Smooth muscle cell of the brain vasculature (primary cell): ENCODE results near the gene GNAS.
"Not testable (repeated sequence)": the region's sequence is repeated elsewhere in the genome, so short reads cannot be mapped to it uniquely, and the experiment has no call there.

Source experiments
- DNase-seq: peaks from one replicate; pipeline ENCODE4 v3.0.0-alpha.2; 2012; ENCODE audit warnings: low read depth, low spot score

The GNAS gene

DNA sequence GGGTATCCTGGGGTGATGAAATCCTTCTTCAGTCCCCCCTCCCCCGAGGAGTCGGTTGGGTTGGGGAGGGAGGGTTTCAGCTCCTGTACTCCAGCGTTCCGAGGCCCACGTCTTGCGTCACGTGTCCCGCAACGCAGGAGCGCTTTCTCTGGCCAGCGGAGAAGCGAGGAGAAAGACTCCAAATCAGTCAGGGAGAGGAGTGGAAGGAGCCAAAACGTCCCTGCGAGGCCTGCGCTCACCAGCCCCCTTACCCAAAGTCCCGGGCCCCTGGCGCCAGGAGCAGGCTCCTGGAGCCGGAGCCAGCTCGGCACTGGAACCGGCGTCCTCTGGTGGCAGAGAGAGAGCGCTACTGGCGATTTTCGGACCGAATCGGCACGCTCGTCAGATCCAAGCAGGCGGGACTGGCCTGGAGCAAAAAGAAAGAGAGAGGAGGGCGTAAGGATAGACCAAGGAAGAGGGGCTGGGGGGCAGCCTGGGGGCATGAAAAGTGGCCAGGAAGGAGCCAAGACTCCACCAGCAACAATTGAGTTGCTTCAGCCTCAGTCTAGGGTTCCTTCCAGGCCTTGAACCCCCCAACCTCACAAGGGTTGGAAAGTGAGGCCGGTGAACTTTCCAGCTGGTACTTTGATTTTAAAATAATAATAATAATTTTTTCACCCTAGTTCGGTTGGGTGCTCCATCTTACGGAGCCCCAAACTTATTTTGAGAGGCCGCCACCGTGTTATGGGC is at the start of gene GNAS:
Gene GNAS, plus strand, starts transcription at position 174 of the 729 bp plus-strand sequence.
- no peak for DNase-seq

DNA sequence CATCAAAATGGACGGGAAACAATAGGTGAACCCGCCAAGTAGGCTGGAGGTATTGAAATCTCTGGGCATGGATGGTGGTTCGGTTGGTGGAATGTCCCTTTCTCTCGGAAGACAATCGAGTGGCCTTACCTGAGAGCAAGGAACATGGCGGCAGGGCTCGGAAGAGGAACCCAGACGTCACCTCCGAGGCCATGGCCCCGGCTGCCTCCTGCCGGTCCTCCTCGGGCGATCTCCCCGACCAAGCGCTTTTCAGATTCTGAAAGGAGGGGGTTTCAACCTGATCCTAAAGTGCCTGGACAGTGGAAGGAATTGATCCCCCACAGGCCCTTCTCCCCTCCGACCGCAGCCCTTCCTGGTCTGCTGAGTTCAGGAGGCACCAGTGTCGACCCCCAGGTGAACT is 49.0 kb upstream of the GNAS start:
- DNase-seq, result no peak

DNA sequence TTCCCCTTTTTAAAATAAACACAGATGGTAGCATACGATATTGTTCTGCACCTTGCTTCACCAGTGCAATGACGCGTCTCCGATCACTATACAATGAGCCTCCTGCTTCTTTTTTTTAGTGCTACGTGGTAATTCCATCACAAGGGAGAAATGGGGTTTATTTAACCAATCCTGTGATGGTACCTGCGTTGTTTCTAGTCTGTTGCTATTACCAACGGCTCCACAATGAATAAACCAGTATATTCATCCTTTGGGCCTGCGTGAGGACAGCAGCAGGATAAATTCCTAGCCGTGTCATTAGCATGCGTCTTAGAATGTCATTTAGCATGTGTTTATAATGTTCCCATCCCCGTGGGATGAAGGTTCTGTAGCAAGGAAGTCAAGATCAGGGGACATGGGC is 44.7 kb upstream of the GNAS start:
- DNase-seq, result no peak

DNA sequence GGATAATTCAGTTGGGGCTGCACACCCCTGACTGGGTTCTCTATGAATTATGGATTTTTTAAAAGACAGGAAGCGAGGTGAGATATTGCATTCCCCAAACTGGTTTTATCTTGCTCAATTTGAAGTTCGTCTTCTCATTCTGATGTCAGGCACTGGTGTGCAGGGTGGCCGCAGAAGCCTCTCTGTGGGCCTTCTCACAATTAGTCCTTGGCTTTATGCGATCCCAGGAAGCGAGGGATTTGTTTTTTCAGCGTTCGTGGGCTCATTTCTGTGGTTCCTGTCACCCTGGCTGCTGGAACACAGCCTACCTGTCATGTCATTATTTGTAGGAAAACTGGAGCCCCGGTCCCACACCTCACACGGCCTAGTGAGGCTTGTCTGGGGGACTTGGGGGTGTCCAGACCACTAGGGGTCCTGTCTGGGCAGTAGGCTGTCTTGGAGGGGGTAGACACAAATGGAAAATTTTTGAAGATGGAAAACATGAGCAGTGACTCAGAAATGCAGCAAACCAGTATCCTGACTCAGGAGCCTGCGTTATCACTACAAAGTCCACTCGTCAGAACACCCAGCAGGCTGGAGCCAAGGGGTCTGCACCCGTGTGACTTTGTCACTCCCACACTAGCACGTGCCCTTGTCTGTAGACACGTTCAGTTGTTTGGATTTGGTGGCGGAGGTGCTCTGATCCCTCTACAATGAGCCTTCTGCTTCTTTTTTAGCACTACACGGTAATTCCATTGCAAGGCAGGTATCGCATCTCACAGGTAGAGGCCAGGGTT is 44.1 kb upstream of the GNAS start:
- DNase-seq, result no peak

DNA sequence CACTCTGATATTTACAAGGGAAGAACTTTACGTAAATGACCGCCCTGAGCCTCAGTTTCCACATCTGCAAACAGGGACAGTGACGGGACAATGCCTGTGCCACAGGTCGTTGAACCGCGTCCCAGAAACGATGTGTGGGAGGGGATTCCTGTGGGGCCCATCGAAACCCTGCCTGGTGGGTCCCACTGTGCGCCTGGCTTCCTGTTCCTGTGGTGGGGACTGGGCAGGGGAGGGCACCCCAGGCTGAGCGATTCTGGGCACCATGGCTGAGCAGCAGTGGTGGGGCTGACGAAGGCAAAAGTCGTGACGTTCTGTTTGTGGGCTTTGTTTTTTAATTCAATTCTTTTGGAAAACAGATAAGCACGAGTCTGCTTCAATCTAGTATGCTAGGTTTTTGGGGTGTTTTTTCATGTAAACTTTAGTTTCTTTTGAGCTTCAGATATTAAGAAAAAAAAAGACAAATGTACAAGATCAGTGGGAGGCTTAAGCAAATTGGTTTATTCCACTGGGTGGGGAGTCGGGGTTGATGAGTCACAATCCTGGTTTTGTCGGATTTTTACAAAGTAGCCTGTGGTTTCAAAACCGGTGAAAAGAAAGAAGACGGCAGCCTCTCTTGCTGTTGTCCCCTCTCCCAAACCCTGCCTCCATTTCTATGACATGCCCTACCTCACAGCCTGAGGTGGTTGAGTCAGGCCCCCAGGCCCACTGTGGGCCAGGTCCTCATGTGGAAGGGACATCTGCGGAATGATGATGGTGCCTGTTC is 42.2 kb upstream of the GNAS start:
- DNase-seq, result no peak

DNA sequence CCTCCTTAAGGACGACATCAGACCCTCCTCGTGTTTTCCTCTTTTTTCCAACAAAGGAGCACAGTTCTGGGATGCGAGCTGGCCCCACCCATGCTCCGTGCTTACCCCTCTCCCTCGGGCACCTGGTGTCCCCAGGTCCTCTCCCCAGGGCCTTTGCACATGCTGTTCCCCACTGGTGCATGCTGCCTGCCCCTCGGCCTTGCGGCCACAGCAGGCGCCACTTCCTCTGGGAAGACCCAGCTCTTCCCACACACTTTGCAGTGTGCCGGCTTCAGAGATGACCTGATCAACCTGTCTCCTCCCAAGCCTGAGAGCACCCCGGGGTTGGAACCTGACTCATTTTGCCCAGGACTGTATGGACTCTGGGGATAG is 41.7 kb upstream of the GNAS start:
- DNase-seq, result no peak

DNA sequence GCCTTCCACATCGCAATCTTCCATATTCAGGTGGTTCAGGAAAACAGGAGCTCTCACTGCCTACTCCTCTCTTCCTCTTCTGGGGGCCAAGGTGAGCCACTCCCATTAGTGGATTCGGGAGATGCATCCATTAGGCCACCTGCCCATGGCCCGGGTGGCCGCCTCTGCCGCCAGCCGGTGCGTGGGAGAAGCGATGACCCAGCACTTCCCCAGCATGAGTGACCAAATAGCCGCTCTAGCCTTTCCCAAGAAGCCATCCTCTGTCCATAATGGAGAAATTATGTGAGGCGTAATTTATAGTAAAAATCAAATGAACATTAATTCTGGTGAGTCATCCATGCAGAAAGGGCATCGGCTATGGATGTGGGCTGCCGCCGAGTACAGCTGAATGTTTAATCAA is 41.2 kb upstream of the GNAS start:
- no peak for DNase-seq

DNA sequence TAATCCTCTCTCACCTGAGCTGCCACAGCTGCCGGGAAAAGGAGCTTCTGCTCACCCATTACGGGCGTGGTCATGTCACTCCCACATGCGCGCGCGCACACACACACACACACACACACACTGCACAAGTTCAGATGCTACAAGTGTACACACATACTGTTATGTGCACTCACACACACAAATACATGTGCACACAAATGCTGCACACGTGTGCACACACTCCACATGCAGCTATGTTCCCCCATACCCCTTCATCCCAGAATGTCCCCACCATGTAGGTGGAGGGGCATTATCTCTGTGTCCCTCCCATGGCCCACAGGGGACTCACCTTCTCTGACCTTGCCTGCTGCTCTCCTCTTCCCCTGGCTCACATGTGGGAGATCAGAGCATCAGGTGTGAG is 39.1 kb upstream of the GNAS start:
- DNase-seq, result no peak

DNA sequence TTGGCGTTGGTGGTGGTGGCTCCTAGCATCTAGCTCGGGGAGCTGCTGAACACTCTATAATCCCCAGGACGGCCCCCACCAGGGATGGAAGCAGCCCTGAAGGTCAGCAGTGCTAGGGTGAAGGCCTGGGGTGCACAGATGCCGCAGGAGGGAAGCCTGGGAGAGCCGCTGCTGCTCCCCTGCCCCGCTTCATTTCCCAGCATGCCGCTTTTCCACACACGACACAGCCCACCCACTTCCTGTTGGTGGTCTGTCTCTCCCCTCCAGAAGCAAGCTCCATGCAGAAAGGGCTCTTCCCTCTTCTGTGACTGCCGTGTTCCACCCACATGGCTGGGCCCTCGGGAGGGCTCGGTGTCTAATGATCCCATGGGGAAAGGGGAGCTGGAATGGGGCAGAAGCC is 37.1 kb upstream of the GNAS start:
- DNase-seq, result no peak

DNA sequence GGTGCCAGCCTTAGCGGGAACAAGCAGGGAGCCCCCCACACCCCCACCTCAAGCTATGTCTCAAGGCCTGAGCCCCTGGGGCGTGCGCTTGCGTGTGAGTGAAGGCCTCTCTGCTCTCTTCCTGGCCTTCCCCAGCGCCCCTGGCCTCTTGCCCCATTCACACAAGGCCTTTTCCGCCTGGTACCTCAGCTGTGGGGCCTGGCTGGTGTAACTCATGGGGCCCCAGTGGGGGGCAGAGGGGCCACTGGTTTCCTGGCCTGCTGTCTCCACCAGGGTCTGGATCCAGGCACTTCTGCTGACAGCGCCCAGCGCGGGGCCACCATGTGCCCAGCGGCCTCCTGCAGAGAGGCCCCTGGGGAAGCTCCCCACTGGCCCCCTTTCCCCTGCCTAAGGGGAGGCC is 36.5 kb upstream of the GNAS start:
- no peak for DNase-seq

DNA sequence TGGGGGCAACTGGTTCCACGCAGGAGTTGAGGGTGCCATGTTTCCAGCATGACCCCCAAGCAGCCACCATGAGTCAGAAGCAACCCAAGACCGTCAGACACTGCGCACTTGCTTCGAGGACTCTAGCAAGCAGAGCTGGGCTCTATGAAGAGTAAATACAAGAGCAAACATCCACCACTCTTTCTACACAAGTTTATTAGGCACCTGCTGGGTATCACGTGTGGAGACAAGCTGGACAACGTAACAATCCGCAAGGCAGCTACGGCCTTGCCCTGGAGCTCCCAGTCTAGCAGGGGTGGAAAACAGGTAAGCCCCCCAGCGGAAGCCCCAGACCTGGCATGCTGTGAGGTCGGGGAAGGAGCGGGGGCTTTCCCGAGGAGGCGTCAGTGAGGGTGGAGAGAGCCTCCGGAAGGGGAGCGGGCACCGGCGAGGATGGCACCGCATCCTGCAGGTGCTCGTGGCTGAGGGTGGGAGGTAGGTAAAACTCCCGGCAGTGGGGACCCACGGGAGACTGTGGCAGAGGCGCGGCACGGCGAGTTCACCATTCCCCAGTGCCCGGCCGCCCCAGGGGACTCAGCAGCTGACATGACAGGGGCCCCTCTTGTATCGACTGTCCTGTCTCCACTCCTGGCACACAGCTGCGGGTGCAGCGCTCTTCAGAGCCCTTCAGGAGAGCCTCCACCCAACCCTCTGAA is 35.4 kb upstream of the GNAS start:
- DNase-seq, result no peak

DNA sequence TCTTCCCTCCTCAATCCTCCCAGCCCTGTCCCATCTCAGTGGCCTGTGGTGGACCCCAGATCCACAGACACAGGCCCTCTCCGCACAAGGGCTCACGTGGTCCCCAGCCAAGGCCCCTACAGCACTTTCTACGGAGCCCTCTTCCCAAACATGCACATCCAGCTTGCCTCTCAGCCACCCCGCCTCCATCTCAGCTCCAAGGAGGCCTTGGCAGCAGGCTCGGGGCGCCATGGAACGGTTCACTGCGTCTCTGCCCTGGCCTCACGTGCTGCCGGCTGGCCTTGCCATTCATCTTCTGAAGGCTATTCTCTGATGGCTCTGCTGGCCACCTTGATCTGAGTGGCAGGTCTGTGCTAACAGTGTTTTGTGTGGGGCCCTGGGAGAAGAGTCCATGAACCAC is 34.8 kb upstream of the GNAS start:
- no peak for DNase-seq

DNA sequence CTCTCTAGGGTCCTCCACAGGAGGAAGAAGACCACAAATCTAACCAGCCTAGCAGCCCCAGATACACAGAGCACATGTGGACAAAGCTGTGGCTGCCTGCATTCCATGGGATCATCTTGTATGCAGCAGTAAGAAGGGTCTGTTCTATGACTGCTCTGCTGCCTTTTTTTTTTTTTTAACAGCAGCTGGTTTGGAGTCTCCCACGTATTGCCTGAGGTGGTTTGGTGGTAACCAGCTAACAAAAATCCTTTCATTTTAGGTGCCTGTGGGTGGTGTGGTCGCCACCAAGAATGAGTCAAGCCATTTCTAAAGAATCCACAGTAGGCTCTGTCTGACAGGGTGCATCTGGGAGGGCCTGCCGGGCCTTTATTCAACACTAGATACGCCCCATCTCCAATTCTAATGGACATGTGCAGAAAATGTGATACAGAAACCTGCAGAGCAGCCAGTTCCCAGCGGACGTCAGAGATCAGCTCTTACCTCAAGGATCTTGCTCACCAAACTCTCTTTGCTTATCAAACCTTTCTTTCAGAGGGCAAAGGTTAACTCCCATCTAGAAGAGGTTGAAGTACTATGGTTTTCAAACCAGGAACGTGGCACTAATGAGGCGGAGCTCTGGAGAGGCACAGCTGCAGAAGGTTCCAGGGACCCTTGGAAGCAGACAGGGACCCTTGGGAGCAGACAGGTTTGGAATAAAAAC is 33.8 kb upstream of the GNAS start:
- DNase-seq, result no peak

DNA sequence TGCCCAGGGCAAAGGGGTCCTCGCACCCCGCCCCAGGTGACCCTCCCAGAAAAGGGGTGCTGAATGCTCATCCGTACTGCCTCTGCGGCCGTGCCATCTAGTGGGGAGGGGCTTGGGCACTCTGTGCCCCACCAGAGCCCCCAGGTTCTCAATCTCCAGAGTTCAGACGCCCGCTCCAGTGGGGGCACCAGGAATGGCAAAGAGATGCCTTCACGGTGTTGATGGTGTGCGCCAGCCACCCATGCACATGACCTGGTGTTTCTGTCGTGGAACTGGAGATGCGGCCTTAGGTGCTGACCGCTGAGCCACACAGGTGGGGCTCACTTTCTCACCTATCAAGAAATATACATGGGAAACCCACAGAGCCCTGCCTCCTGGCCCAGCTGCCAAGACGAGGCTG is 32.6 kb upstream of the GNAS start:
- DNase-seq, result no peak

DNA sequence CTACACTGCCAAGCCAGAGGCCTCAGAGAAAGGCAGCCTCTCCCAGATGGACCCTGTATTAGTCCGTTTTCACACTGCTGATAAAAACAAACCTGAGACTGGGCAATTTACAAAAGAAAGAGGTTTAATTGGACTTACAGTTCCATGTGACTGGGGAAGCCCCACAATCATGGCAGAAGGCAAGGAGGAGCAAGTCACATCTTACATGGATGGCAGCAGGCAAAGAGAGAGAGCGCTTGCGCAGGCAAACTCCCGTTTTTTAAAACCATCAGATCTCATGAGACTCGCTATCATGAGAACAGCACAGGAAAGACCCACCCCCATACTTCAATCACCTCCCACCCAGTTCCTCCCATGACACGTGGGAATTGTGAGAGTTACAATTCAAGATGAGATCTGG is 32.0 kb upstream of the GNAS start:
- DNase-seq, result not testable (repeated sequence)

DNA sequence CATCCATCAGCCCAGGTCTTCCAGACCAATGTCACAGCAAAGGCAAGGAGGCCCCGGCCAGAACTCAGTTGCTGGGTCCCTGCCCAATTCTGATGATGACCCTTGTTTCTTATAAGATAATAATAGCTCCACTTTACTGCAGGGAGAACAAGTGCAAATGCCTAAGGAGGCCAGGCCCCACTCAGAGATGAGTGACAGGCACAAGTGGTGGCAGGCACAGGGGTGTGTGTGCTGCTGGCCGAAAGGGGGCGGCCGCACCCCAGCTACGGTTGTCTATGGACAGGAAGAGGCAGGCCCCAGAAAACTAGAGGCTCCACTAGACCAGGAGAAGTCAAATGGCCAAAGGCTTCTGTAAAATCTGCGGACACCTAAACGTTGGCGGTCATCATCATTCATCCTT is 30.4 kb upstream of the GNAS start:
- DNase-seq, result no peak

DNA sequence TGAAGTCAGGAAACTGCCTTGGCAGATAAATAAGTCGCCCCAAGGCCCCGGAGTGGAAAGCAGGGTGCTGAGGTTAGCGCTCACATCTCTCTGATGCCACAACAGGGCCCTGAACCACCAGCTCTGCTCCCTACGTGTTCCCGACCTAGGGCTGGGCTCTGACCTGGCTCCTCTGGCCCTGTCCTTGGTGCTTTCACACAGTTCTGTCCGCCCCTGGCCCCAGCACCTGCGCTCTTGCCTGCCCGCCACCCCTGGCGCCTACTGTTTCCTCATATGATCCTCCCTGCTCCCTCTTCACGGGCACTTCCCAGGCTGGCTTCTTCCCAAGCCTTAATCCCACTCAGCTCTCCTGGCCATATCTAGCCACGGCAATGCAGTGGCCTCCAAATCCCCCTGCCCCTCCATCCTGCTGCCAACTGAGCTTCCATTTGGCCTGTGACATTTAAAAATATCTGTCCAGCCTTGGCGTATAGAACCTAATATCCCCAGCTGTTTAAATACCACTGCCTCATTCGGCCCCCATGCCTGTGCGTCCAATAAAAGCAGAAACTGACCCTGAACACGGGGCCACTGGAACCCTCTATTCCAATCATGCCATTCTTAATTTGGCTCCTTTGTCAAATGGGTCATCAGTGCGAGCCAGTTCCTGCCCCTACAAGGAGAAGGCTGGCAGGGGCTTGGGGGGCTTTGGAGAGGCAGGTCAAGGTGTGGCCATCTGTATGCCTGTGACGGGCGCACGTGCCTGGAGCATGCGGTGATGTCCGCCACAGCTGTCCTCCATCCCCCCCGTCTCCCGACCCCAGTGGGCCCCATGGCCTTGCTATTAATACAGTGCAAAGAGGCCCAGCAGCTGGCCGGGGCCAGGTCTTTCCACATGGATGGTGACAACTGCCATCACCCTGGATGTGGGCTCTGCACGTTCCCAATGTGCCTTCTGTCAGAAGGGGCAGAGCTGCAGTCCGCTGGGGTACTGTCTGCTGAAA is 29.5 kb upstream of the GNAS start:
- DNase-seq, result no peak

DNA sequence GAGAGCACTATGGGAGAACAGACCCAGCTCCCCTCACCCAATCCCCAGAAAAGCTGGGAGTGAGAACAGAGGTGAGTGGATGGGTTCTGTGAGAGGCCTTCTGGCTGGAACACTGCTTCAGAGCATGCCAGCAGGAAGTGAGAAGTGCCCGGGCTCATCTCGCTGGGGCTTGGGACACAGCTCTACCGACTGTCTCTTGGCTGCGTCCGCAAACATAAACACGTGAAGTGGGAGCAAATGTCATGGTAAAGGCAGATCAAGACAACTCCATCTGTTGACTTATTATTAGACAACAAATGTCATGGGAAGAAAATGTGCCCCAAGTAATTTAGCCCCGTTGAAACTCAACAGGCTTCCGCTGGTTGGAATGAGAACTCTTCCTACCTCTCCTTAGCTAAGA is 27.7 kb upstream of the GNAS start:
- DNase-seq, result no peak

DNA sequence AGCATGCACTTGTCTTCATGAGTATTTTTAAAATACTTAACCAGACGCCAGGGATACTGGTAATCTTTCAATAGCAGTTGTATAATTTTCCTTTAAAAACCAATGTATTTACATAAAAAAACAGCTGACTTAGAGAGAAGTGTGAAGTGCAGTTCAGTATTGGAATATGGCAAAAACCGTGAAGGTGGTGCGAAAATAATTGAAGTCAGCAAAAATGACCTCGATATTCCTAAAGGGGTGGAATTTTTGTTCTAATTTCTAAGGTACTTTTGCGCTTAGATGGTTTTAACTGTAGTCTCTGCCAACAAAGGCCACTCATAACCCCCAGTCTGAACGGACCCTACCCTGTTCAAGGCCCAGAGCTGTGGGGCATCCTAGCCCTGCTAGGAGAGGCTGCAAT is 27.1 kb upstream of the GNAS start:
- DNase-seq, result no peak

DNA sequence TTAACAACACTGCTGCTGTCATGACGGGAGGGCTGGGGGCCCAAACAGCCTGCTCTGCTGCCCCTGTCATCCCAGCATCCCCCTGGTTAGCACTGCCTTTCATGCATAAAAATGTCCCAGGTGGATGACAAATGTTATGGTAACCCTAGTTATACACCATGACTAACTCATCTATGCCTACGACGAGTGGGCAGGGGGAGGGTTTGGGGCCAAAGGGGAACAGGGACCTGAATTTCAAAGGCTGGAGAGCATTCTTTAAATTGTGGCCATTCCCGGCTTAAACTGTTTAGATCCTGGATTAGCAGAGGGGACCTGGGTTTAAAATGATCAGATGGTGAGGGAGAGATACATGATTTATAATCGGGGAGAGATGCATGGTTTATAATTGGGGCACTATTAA is 26.2 kb upstream of the GNAS start:
- no peak for DNase-seq
